Neural progenitor cell (in vitro differentiated cells): Measurements from ENCODE around the gene LMO4.

Experiments
- CTCF ChIP-seq: fragments of 200-600 bp; sonication (generic); IDR thresholded peaks from 2 replicates; pipeline ENCODE4 v1.5.1; 2017; ENCODE audit warnings: antibody characterized with exemption, mild to moderate bottlenecking
- EZH2 ChIP-seq: fragments of 200-600 bp; sonication (generic); IDR thresholded peaks from 2 replicates; pipeline ENCODE4 v1.6.1; 2017; ENCODE audit warnings: antibody characterized with exemption, mild to moderate bottlenecking, moderate library complexity
- EZH2phosphoT487 ChIP-seq: fragments of 200-600 bp; sonication (generic); IDR thresholded peaks from 2 replicates; pipeline ENCODE4 v1.6.1; 2017; ENCODE audit warnings: antibody characterized with exemption

- TF ChIP-seq CTCF = no peak
- no peak for TF ChIP-seq EZH2phosphoT487
- TF ChIP-seq EZH2 = no peak
Measured at GRCh38 chr1:87305151-87305550, 23.5 kb upstream of the LMO4 start.
